Esophagus muscularis mucosa (tissue), 3 donors: ENCODE results near the gene DNAJB4.

Experiments used
- POLR2A ChIP-seq: fragments of 450-650 bp; IDR thresholded peaks from one replicate; pipeline ENCODE4 v1.6.1; 2017; ENCODE audit warnings: antibody characterized with exemption, moderate library complexity, mild to moderate bottlenecking, low read depth
- POLR2AphosphoS5 ChIP-seq, 2 donors: sonication (generic); formaldehyde crosslinking; IDR thresholded peaks; one replicate each; pipeline ENCODE4 v1.6.1; 2017; ENCODE audit warnings: antibody characterized with exemption in 2 of 2
- TF ChIP-seq, protein P1 (sequence below), 3 experiments: fragments of 200-600 bp in 2 of 3; fragments of 450-650 bp in 1 of 3; sonication (generic) in 2 of 3; IDR thresholded peaks; one replicate each; pipeline ENCODE4 v1.5.1; 2017 to 2019; ENCODE audit warnings: antibody characterized with exemption in 3 of 3, mild to moderate bottlenecking in 2 of 3, moderate library complexity in 1 of 3

DNA sequence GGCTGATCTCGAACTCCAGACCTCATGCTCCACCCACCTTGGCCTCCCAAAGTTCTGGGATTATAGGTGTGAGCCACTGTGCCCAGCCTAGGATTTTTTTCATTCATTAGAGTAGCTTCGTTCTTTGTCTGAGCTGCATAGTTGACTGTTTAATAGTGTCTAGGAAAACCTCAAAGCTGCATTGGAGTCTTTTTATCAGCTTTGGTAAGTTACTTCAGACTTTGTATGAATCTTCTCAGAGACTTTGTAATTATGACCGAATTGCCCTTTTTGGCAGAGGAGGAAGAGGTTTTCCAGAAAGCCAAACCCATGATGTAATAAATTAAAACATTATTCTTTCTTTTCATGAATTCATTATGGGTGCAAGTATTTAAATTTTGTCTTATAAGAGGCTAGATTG lies 5.1 kb downstream of the DNAJB4 start:
- TF ChIP-seq, protein P1, sequence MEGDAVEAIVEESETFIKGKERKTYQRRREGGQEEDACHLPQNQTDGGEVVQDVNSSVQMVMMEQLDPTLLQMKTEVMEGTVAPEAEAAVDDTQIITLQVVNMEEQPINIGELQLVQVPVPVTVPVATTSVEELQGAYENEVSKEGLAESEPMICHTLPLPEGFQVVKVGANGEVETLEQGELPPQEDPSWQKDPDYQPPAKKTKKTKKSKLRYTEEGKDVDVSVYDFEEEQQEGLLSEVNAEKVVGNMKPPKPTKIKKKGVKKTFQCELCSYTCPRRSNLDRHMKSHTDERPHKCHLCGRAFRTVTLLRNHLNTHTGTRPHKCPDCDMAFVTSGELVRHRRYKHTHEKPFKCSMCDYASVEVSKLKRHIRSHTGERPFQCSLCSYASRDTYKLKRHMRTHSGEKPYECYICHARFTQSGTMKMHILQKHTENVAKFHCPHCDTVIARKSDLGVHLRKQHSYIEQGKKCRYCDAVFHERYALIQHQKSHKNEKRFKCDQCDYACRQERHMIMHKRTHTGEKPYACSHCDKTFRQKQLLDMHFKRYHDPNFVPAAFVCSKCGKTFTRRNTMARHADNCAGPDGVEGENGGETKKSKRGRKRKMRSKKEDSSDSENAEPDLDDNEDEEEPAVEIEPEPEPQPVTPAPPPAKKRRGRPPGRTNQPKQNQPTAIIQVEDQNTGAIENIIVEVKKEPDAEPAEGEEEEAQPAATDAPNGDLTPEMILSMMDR (IDR thresholded peaks at IDR 0.05): no peak
- TF ChIP-seq POLR2AphosphoS5 (IDR thresholded peaks at IDR 0.05): no peak
- no peak for TF ChIP-seq POLR2A
